Pancreas (tissue), 10 donors: ENCODE results near the gene SOX14. TPM values are rescaled to one million over a fixed set of nuclear protein-coding genes. Genes with fewer than 3 reads are reported as not detected.
A peak's percentile ranks its signal among the peaks of the same experiment; 100 is the strongest.

Source experiments
- ATAC-seq, 4 donors: fragments of 200-7000 bp; cut with Tn5 transposase; one replicate each; pipeline versions ENCODE4 v1.8.0 to v1.9.1; 2020; ENCODE audit warnings: mild to moderate bottlenecking in 4 of 4, moderate library complexity in 4 of 4
- DNase-seq, 6 donors: peaks; one replicate each; pipeline ENCODE4 v3.0.0-alpha.2; 2020
- FAIRE-seq: peaks from 2 replicates; lab custom pipeline; 2012; peaks lifted over from hg19 to GRCh38; lab: Jason Lieb, UNC
- H3K27ac ChIP-seq, 4 donors: fragments of 200-600 bp; sonication (generic); 1 replicate in 3 of 4; 2 replicates in 1 of 4; pipeline versions ENCODE4 v1.5.0 to v1.8.0; 2020
- H3K27me3 ChIP-seq, 4 donors: fragments of 200-600 bp; one replicate each; pipeline ENCODE4 v1.8.0; 2021
- H3K36me3 ChIP-seq, 3 donors: fragments of 200-600 bp; sonication (generic) in 1 of 3; one replicate each; pipeline versions ENCODE4 v1.5.0 to v1.8.0; 2020 to 2021
- H3K4me1 ChIP-seq, 3 donors: fragments of 200-600 bp; one replicate each; pipeline ENCODE4 v1.8.0; 2021
- H3K4me3 ChIP-seq, 4 donors: fragments of 200-600 bp; sonication (generic) in 2 of 4; one replicate each; pipeline versions ENCODE4 v1.5.0 to v1.8.0; 2020 to 2021
- H3K9me3 ChIP-seq, 4 donors: fragments of 200-600 bp; one replicate each; pipeline ENCODE4 v1.8.0; 2021
- CTCF ChIP-seq, 4 donors: fragments of 200-600 bp; sonication (generic) in 3 of 4; IDR thresholded peaks; one replicate each; pipeline versions ENCODE4 v1.5.0 to v1.8.0; 2021; ENCODE audit warnings: antibody characterized with exemption in 4 of 4
- WGBS, 2 donors: extraction: QIAGEN DNeasy Blood & Tissue Kit; methylation state at CpG; one replicate each; pipeline ENCODE4 v1.1.7; 2013; 5-methylcytosine and 5-hydroxymethylcytosine counted together
- intact Hi-C, 3 donors: fragments of 100-400 bp; cut with DNase I; formaldehyde crosslinking; loops; one replicate each; pipeline versions ENCODE4 v1.11.1 to v1.14.2; 2022
- polyA plus RNA-seq, 2 donors: library from polyadenylated mRNA; stranded (reverse); fragments of 200-250 nt; gene quantifications; one replicate each; pipeline ENCODE4 v1.2.3, GENCODE V29; 2013
- total RNA-seq, 6 donors: library from RNA; stranded (reverse); fragmentation: NEBNext Ultra II Directional in 4 of 6; extraction: Animal tissue kit (Norgen Biotek cat#: 25700) in 4 of 6; gene quantifications; one replicate each; pipeline versions ENCODE4 v1.2.1 to v1.2.4, GENCODE V29; 2021 to 2023
- donor health status: healthy with polysubstance abuse.
- donor health status: DM: no; HTN: no; CAD: no; lungs with moderate emphysema.
- donor health status: DM: no; HTN: no; CAD: no.
- donor health status: control.
- donor health status: control.
- donor health status: Bipolar disorder and iron deficiency.
- donor health status: DM: yes; HTN: yes; CAD: no.
- donor health status: DM: no; HTN: no; CAD: no.
- donor health status: DM: no; HTN: no; CAD: no.
- donor health status: DM: yes; HTN: yes; CAD: no.

Gene SOX14
- total RNA-seq (not detected), polyA plus RNA-seq (not detected)

GRCh38 chr3:137764001-137764433 lies at the start of gene SOX14:
Gene SOX14, plus strand, starts transcription at chr3:137764315. Its CDS starts 470 bp downstream, at chr3:137764785.
- Histone ChIP-seq H3K27ac (no peak within 1 kb of the TSS), H3K9me3 (no peaks in the 10 kb centered on the region), H3K27me3 (peaks cover 2 to 77% (median 12%) of the 10 kb centered on the region in 4 donors), H3K36me3 (no peaks in the 10 kb centered on the region), H3K4me1 (peaks cover 0 to 14% (median 6%) of the 10 kb centered on the region in 3 donors), H3K4me3 (peak within 1 kb of the TSS in 2 of 4 donors; percentile 16 to 34)
- FAIRE-seq (no peak), ATAC-seq (peak; percentile 73 to 91 (median 80)), DNase-seq (peak; percentile 38 to 79 (median 62))
- intact Hi-C loops: no loop called here
- TF ChIP-seq CTCF (IDR thresholded peaks at IDR 0.05): no peak
- 0% methylated on average over 27 to 30 of the region's 30 CpGs for WGBS, 2 donors

GRCh38 chr3:137714551-137714950 lies 49.6 kb upstream of the SOX14 start:
- intact Hi-C loops: no loop called here
- 82 to 83% methylated on average over 25 of the region's 25 CpGs for WGBS, 2 donors

GRCh38 chr3:137724240-137724639 lies 39.9 kb upstream of the SOX14 start:
- FAIRE-seq (no peak), ATAC-seq (no peak), DNase-seq (no peak)
- H3K27me3 ChIP-seq: no peaks in the 10 kb centered on the region
- no peaks in the 10 kb centered on the region for H3K9me3 ChIP-seq
- intact Hi-C loops: no loop called here
- no peaks in the 10 kb centered on the region for H3K36me3 ChIP-seq
- H3K4me3 ChIP-seq: no peak overlapping the region
- TF ChIP-seq CTCF (IDR thresholded peaks at IDR 0.05): no peak
- H3K4me1 ChIP-seq: no peaks in the 10 kb centered on the region
- no peak overlapping the region for H3K27ac ChIP-seq

More at GRCh38 chr3:137714551-137714950, 49.6 kb upstream of the SOX14 start:
- DNase-seq (peak in 1 of 6 donors; percentile 57), ATAC-seq (no peak), FAIRE-seq (no peak)
- Histone ChIP-seq H3K4me1 (no peaks in the 10 kb centered on the region), H3K4me3 (no peak overlapping the region), H3K27me3 (peaks cover 0 to 4% (median 0%) of the 10 kb centered on the region in 4 donors), H3K27ac (no peak overlapping the region), H3K36me3 (no peaks in the 10 kb centered on the region), H3K9me3 (no peaks in the 10 kb centered on the region)
- TF ChIP-seq CTCF (IDR thresholded peaks at IDR 0.05): no peak

- H3K4me1 ChIP-seq: no peaks in the 10 kb centered on the region
- FAIRE-seq: no peak
- no peak for ATAC-seq
- peaks cover 0 to 4% (median 0%) of the 10 kb centered on the region in 4 donors for H3K9me3 ChIP-seq
- no peaks in the 10 kb centered on the region for H3K36me3 ChIP-seq
- no peak for DNase-seq
- H3K27ac ChIP-seq: no peak overlapping the region
- no peak overlapping the region for H3K4me3 ChIP-seq
- TF ChIP-seq CTCF (IDR thresholded peaks at IDR 0.05): no peak
- WGBS, 2 donors: 38 to 48% methylated on average over 2 of the region's 2 CpGs
- intact Hi-C loops: no loop called here
- no peaks in the 10 kb centered on the region for H3K27me3 ChIP-seq
These were observed 26.9 kb upstream of the SOX14 start for GRCh38 chr3:137737208-137737607.

- TF ChIP-seq CTCF (IDR thresholded peaks at IDR 0.05): no peak
- Histone ChIP-seq H3K36me3 (no peaks in the 10 kb centered on the region), H3K4me1 (no peaks in the 10 kb centered on the region), H3K9me3 (no peaks in the 10 kb centered on the region), H3K27ac (no peak overlapping the region), H3K27me3 (no peaks in the 10 kb centered on the region), H3K4me3 (no peak overlapping the region)
- DNase-seq (no peak), ATAC-seq (no peak), FAIRE-seq (no peak)
- intact Hi-C loops: no loop called here
These were observed 25.4 kb upstream of the SOX14 start for GRCh38 chr3:137738710-137739109.
